RCC 7860 (cell line): ENCODE data around the gene GIT1.

Source experiments
- DNase-seq: peaks from one replicate; pipeline ENCODE4 v3.0.0-alpha.2; 2015; ENCODE audit warnings: low spot score
- FAIRE-seq: peaks from 2 replicates; lab custom pipeline; 2012; peaks lifted over from hg19 to GRCh38; lab: Jason Lieb, UNC

GIT1 gene

DNA sequence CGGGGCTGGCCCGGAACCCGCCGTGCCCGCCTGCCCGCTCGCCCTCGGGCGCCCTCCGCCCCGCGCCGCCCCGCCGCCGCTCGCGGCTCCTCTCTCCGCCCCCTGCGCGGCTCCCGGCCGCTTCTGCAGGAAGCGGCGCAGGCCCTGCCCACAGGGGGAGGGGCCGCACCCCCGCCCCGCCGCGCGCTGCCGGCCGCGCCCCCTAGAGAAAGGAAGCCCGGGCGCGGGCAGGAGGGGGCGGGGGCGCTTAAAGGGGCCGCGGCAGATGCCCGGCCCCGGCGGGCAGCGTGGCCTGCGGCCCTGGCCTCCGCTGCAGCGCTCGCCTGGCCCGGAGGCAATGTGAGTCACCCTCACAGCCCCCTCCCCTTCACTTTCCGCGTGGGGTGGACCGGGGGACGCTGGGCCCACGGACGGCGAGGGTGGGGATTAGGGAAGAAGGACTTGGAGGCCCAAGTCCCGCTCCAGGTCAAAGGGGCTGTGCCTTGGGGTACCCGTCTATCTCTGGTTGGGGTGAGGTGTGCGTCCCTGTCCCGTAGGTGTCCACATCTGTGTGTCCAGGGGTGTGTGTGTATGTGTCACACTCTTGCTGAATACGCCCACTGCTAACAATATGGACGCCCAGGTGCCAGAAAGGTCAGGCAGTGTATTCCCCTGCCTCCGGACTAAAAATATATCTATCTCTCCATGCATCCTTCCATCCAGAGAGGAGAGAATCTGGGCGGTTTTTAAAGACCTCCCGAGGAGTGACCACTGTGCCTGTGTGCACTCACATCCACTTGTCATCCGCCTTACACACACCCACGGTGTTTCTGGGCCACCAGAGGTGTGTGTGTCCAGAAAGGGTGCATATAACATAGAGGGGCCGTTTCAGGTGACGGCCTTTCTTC is at the start of gene GIT1:
Gene GIT1, minus strand, starts transcription at position 125 of the 887 bp plus-strand sequence. CDS start 270 bp downstream, outside the sequence.
- FAIRE-seq (no peak), DNase-seq (peak; percentile 65)

- DNase-seq = no peak
- FAIRE-seq = no peak
Observed at GRCh38 chr17:29633886-29634285, 44.4 kb upstream of the GIT1 start.

DNA sequence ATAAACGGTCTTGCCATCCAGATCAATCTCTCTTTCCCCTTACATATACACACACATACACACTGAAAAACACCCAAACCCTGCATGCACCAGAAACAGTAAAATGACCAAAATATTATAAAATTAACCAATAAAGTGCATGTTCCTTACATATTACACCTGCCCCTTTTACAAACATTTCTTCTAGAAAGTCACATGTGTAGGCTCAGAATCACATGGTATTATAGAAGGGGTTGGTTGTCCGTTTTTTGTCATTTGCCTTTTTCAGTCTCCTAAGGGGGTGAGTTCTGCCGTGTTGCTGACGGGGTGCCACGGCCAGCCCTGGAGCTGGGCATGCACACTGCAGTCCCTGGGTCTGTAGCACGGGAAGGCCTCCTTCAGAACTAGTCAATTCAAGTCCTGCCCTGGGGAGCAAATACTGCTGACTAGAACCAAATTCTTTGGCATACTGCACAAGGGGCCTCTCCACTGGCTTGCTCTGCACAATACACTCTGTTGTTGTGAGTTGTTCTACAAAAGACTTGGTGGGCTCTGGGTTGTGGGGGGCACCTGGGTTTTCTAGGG is 41.3 kb upstream of the GIT1 start:
- FAIRE-seq (no peak), DNase-seq (no peak)

DNA sequence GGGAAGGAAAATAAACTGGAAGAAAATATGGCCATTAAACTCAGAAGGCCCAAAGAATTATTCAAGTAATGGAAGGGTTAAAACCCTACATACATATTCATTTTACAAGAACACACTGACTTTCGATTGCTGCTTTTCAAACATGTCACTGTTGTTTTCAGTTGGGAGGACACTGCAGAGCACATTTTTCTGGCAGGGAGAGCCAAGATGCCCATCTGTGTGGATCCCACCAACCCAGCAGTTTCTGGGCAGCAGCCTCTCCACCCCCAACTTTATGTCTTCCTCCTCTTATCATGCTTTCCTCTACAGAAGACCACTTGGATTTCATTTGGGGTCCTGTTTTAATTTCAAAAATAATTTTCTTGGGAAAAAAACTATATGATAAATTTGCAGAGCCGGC is 40.4 kb upstream of the GIT1 start:
- FAIRE-seq (no peak), DNase-seq (no peak)

DNA sequence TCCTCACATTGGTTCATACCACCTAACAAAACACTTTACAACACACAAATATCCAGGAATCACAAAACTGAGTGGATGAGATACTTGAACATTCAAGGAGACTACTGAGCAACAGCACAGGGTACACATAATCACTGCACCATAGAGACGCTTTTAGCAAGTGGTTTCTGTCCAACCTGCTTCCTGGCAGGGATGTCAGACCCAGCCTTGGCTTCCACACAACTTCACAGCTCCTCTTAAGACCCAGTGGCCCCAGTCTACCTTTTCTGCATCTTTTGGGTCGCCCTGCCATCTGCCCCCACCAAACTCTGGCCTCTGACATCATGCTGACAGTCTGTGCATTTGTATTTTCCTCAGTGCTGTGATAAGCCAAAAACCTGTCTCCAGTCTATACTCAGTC is 39.2 kb upstream of the GIT1 start:
- DNase-seq (no peak), FAIRE-seq (no peak)

DNA sequence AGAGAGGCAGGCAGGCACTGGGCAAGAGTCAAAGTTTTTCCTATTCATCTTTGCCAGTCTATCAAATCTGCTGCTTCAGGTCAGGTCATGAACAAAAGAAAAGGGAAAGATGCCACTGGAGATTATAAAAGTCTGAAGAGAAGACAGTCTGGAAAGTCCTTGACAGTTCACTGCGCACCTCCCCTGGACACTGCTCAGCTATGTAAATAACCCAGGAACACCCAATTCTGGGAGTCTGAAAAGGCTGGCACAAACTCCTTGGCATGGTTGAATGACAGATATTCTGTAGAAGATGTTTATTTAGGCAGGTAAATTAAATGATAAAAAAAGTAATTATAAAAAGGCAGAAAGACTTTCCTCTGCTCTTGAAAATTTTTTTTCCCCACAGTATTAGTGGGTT is 38.5 kb upstream of the GIT1 start:
- FAIRE-seq (no peak), DNase-seq (no peak)

DNA sequence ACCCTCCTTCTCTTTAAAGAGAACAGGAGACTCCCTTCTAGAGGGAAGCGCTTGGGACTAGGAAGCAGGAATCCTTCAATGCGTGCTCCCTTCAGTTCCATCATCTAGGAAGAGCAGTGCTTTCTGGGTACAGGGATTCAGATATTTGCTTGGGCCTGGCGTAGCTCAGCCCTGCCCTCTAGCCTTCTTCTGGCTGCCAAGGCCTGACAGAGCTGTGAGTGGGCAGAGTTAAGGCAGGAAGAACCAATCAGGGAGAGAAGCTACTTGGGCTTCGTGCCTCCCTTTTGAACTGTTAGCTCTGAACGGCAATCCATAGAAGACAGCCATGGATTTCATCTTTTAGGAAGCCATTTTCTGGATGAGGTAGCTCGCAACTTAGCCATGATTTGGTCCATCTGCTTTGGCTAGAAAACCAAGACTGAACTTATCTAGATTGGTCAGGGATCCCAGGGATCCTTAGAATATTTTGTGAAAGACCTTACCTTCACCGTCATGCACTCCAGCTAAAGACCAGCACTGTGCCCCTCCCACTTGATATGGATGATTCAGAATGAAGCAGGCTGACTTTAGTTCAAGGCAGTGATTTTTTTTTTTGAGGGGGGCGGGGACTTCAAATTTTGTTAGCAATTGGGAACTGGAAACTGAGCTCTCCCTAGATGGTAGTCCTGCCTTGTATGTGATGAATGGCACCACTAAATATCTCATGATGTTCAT is 35.7 kb upstream of the GIT1 start:
- DNase-seq (no peak), FAIRE-seq (no peak)

DNA sequence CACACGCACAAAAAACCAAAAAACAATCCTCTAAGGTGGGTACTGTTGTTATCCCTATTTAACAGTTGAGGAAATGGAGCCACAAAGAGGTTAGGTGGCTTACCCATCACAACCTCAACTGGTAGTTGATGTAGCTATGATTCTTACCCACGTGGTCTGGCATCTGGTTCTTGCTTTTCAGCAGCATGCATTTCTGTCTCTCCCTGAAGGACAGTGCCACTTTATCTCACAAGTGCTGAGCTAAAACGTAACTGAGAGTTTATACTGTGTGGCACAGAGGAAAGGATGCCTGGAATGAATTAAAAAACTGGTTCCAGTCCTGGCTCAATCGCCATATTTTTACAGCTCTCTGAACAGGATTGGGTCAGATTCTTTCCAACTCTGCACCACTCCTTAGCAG is 35.1 kb upstream of the GIT1 start:
- DNase-seq = no peak
- no peak for FAIRE-seq

- FAIRE-seq (no peak), DNase-seq (no peak)
Observed at GRCh38 chr17:29623283-29623647, 33.8 kb upstream of the GIT1 start.

- DNase-seq = no peak
- no peak for FAIRE-seq
Observed at GRCh38 chr17:29622337-29623282, 33.2 kb upstream of the GIT1 start, which contains the start of gene CORO6. Gene CORO6 (minus strand): TSS chr17:29622912. CDS start chr17:29621421, 1,491 bp downstream.

- DNase-seq = no peak
- no peak for FAIRE-seq
Observed at GRCh38 chr17:29621751-29622194, 32.3 kb upstream of the GIT1 start.

DNA sequence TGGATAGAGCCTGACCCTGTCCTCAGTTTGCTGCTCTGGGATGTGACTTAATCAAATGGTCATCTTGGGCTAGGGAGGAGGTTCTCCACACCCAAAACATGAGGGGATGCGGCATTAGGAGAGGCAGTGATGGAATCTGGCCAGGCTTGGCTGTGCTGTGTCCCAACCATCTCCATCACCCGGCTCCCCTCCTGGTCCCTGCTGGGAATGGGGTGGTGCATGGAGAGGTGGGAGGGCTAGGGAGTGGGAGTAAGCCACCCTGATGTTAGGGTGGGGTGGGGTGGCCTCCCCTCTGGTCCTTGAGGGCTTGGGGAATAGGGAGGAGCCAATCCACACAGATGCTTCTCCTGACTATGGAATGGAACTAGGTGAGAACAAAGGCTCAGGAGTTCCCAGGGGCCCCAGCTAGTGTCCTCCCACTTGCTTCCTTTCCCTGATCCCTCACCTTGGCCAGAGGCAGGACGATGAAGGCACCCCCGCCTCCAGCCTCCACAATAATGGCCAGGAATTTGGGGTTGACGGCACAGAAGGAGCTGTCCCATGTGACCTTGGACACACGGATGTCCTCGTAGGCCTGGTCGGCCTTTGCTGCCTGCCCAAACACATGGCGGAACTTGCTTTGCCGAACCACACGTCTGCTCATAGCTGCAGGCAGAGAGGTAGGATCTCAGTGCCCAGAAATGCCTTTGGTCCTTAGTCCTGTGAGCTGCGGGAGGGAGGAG is 31.5 kb upstream of the GIT1 start:
- no peak for FAIRE-seq
- no peak for DNase-seq

GRCh38 chr17:29620271-29620670 is 30.8 kb upstream of the GIT1 start:
- FAIRE-seq = no peak
- no peak for DNase-seq

- no peak for DNase-seq
Observed at GRCh38 chr17:29619251-29619650, 29.8 kb upstream of the GIT1 start.

GRCh38 chr17:29618272-29619065 is 29.0 kb upstream of the GIT1 start:
- DNase-seq = no peak
- no peak for FAIRE-seq

More at GRCh38 chr17:29619251-29619650, 29.8 kb upstream of the GIT1 start:
- no peak for FAIRE-seq

DNA sequence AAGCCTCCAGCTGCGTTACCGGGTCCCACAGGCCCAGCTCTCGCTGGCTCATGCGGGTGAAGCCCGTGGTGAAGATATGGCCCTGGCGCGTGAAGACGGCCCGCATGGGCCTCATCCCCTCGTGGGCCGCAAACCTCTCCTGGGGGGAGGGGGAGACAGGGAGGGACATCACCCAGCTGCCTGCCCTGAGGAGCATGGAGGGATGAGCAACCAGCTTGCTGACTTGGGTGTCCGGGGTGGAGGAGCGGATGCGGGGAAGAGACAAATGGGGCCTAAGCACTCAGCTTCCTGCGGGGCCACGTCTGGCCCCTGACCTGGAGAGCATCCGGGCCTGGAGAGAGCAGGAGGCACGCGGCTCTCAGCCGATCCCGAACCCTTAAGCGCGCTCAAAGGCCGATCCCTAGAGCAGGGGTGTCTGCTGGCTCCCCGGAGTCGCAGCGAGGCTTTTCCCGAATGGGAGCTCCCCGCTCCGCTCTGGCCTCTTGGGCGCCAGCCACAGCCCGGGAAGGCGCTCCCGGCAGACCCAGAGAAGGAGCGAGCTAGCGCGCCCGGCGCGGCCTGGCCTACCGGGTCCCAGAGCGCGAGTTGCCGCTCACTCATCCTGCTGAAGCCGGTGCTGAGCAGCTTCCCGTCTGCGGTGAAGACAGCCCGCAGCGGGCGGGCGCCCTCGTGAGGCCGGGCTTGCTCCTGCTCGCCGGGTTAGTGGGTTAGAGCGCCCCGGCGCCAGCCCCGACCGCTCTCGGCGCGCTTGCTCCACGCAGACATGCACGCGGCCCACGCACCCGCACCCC is 28.2 kb upstream of the GIT1 start:
- DNase-seq (no peak), FAIRE-seq (no peak)

DNA sequence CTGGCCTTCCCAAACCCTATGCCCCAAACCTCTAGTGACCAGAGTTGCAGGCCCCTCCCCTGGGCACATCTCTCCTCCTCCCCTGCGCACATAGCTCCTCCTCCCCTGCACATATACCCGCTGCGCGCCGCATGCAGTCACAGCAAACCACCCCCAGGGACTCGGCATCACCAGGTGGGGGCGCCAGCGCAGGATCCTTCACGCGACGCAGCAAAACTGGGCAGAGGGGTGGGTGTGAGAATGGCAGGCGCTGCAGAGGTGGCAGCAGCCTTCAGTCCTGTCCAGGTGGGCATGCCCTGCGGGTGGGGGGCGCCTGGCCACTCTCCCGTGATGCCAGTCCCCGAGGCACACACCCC is 27.7 kb upstream of the GIT1 start:
- DNase-seq = no peak
- FAIRE-seq = no peak

GRCh38 chr17:29616300-29617048 is 27.0 kb upstream of the GIT1 start:
- DNase-seq (no peak), FAIRE-seq (no peak)
